Osteocyte (in vitro differentiated cells): ENCODE measurements around the gene FRMPD3. TPM values are rescaled to one million over a fixed set of nuclear protein-coding genes. Genes with fewer than 3 reads are reported as not detected.
A peak's percentile ranks its signal among the peaks of the same experiment; 100 is the strongest.

Experiments
- DNase-seq: peaks from one replicate; pipeline ENCODE4 v3.0.0; 2021; ENCODE audit warnings: mixed read lengths; ENCODE audit not compliant: unreplicated experiment; ENCODE audit errors: extremely low spot score
- H3K27ac Mint-ChIP-seq: one replicate; pipeline ENCODE4 v1.8.0; 2021; ENCODE audit warnings: mild to moderate bottlenecking, mixed read lengths; ENCODE audit not compliant: unreplicated experiment
- H3K27me3 Mint-ChIP-seq: one replicate; pipeline ENCODE4 v1.8.0; 2021; ENCODE audit warnings: mixed read lengths; ENCODE audit not compliant: unreplicated experiment
- H3K36me3 Mint-ChIP-seq: one replicate; pipeline ENCODE4 v1.8.0; 2021; ENCODE audit warnings: mixed read lengths; ENCODE audit not compliant: unreplicated experiment
- H3K4me1 Mint-ChIP-seq: one replicate; pipeline ENCODE4 v1.8.0; 2021; ENCODE audit warnings: mixed read lengths; ENCODE audit not compliant: unreplicated experiment
- H3K4me3 Mint-ChIP-seq: one replicate; pipeline ENCODE4 v1.8.0; 2021; ENCODE audit warnings: mild to moderate bottlenecking, moderate library complexity, mixed read lengths; ENCODE audit not compliant: unreplicated experiment
- H3K9me3 Mint-ChIP-seq: one replicate; pipeline ENCODE4 v1.8.0; 2021; ENCODE audit warnings: mixed read lengths; ENCODE audit not compliant: unreplicated experiment
- total RNA-seq: library from RNA; stranded (reverse); gene quantifications from 2 replicates; pipeline ENCODE4 v1.2.1, GENCODE V29; 2021
- TF ChIP-seq, protein P1 (sequence below): fragments of 200-600 bp; sonication (generic); IDR thresholded peaks from 2 replicates; pipeline ENCODE4 v1.5.0; 2021; ENCODE audit warnings: antibody characterized with exemption, mild to moderate bottlenecking, moderate library complexity

Gene FRMPD3
- total RNA-seq, 1 donor from 2014 or later = not detected

DNA sequence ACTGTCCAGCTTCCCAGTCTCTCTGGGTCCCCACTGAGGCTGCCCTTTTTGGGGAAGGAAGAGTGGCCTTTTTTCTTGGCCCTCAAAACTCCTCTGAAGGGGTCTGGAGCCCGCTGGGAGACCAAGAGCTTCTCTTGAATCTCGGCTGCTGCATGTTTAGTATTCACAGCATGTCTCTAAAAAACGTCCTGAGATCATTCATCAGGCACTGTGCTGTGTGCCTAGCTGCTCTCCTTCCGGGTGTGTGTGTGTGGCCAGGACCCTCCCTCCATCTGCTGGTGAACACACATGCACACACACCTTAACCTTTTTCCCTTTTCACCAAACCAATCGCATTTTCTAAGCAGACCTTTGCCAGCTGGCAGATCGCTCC, 841 bp upstream of the FRMPD3 start:
- H3K27me3 Mint-ChIP-seq = peaks cover 50% of the 10 kb centered on the region
- no peaks in the 10 kb centered on the region for H3K9me3 Mint-ChIP-seq
- H3K27ac Mint-ChIP-seq = no peak overlapping the region
- TF ChIP-seq, protein P1, sequence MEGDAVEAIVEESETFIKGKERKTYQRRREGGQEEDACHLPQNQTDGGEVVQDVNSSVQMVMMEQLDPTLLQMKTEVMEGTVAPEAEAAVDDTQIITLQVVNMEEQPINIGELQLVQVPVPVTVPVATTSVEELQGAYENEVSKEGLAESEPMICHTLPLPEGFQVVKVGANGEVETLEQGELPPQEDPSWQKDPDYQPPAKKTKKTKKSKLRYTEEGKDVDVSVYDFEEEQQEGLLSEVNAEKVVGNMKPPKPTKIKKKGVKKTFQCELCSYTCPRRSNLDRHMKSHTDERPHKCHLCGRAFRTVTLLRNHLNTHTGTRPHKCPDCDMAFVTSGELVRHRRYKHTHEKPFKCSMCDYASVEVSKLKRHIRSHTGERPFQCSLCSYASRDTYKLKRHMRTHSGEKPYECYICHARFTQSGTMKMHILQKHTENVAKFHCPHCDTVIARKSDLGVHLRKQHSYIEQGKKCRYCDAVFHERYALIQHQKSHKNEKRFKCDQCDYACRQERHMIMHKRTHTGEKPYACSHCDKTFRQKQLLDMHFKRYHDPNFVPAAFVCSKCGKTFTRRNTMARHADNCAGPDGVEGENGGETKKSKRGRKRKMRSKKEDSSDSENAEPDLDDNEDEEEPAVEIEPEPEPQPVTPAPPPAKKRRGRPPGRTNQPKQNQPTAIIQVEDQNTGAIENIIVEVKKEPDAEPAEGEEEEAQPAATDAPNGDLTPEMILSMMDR = no peak
- H3K36me3 Mint-ChIP-seq = peaks cover 2% of the 10 kb centered on the region
- peaks cover 4% of the 10 kb centered on the region for H3K4me1 Mint-ChIP-seq
- H3K4me3 Mint-ChIP-seq = peak overlapping the region; percentile 62
- DNase-seq = no peak

DNA sequence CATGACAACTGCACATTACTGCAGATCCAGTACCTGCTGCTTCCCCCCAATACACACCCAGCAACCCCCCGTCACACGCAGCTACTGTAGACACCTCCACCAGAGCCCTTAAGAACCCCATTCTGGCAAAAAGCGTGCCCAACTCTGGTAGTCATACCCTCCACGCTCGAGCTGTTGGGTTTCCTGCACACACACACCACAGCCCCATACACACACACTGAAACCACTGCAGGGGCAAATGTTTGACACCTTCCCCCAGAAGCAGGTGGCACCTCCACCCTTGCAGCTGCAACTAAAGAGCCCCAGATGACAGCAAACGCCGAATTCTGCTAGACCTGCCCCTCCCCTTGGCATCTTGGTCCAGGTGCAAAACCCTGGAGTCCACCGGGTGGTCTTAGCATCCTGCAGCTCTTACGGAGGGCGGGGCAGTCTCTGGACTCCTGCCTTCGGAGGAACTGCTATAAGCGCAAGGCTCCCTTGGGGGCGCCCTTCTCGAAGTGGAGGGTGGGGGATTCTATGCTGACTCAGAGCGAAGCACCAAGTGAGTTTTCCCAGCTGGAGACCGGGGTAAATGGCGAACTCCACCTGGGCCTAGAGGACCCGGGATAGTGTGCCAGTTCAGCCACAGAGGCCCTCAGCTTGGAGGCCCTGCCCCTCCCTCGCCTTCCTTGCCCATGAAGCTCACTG, 1.5 kb downstream of the FRMPD3 start:
- Mint-ChIP-seq H3K9me3 (no peaks in the 10 kb centered on the region), H3K27me3 (peaks cover 47% of the 10 kb centered on the region), H3K27ac (no peak overlapping the region), H3K4me3 (no peak overlapping the region), H3K4me1 (peaks cover 4% of the 10 kb centered on the region), H3K36me3 (peaks cover 2% of the 10 kb centered on the region)
- TF ChIP-seq, protein P1 = no peak
- no peak for DNase-seq

DNA sequence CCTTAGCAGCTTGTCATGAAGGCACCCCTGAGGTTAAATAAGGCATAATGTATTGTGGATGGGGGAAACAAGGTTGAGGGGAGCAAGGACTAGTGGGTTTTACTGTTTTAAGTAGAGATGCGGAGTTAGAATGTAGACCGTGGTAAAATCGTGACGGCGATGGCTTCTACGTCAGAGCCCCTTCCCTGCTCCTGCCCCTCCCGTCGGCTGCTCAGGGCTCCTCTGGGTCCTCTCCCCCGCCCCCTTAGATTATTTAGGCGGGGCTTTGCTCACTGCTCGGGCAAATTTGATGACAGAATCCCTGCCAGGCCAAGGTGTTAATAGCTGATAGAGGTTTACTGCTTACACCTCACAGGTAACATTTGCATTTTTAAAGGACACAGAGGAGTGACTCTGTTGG, 2.3 kb downstream of the FRMPD3 start:
- H3K4me1 Mint-ChIP-seq = peaks cover 4% of the 10 kb centered on the region
- DNase-seq = no peak
- H3K27ac Mint-ChIP-seq = no peak overlapping the region
- peaks cover 2% of the 10 kb centered on the region for H3K36me3 Mint-ChIP-seq
- no peak overlapping the region for H3K4me3 Mint-ChIP-seq
- TF ChIP-seq, protein P1 = no peak
- H3K27me3 Mint-ChIP-seq = peaks cover 41% of the 10 kb centered on the region
- no peaks in the 10 kb centered on the region for H3K9me3 Mint-ChIP-seq

DNA sequence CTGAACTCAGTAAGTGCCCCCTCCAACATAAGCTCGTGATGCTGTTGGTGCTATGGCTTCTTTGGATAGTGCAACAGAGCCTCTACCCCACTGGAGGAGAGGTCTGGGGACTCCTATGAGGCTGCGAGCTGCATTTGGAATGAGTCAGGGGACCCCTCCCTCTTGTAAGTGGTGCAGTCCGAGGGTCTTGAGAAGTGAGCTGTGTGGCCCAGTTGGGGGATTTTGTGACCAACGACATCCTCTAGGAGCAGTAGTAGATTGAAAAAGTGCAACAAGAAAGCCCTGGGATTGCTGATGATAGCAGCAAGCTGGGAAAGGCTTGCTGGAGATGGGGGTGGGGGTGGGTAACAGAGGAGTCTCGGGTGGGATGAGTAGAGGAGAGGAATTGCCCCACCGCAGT, 3.1 kb downstream of the FRMPD3 start:
- TF ChIP-seq, protein P1 = no peak
- Mint-ChIP-seq H3K9me3 (no peaks in the 10 kb centered on the region), H3K27me3 (peaks cover 32% of the 10 kb centered on the region), H3K4me3 (no peak overlapping the region), H3K27ac (no peak overlapping the region), H3K36me3 (peaks cover 2% of the 10 kb centered on the region), H3K4me1 (peaks cover 4% of the 10 kb centered on the region)
- DNase-seq = no peak

DNA sequence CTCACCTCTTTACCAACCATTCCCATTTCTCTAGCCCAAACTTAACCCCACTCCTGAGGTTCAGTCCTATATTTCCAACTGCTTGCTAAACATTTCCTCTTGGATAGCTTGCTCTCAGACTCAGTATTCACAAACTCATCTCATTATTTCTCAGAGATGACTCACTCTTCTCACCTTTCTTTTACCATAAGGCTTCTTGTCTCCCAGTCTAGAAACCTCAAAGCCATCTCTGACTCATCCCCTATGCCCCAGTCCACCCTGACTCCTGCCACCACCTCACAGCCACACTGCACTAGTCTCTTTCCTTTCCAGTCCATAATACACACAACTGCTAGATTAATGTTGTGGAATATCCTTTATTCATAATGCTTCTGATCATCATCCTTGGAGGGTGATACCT, 4.8 kb downstream of the FRMPD3 start:
- no peak for DNase-seq
- Mint-ChIP-seq H3K36me3 (peaks cover 2% of the 10 kb centered on the region), H3K4me1 (no peaks in the 10 kb centered on the region), H3K27me3 (peaks cover 22% of the 10 kb centered on the region), H3K4me3 (no peak overlapping the region), H3K27ac (no peak overlapping the region), H3K9me3 (no peaks in the 10 kb centered on the region)
- TF ChIP-seq, protein P1 = no peak
